HepG2 (cell line): Measurements from ENCODE around the gene ANKS4B. TPM values are rescaled to one million over a fixed set of nuclear protein-coding genes. Genes with fewer than 3 reads are reported as not detected.

Experiments
- ATM ChIP-seq: fragments of 450-650 bp; IDR thresholded peaks from 2 replicates; pipeline ENCODE4 v1.7.1; 2017; ENCODE audit warnings: mild to moderate bottlenecking, borderline replicate concordance
- DR1 ChIP-seq: sonication (generic); formaldehyde crosslinking; IDR thresholded peaks from 2 replicates; pipeline ENCODE4 v1.8.0; 2021; ENCODE audit warnings: mild to moderate bottlenecking, missing genetic modification reagents, inconsistent platforms
- RFX3 ChIP-seq: IDR thresholded peaks from 2 replicates; pipeline ENCODE4 v1.6.1; 2016; ENCODE audit warnings: missing biosample characterization, missing genetic modification reagents
- SIN3B ChIP-seq: fragments of 150-350 bp; IDR thresholded peaks from 2 replicates; pipeline ENCODE4 v1.6.1; 2014; ENCODE audit warnings: low read length
- SP1 ChIP-seq, 2 experiments: fragments of 450-650 bp in 1 of 2; sonication (generic) in 1 of 2; formaldehyde crosslinking in 1 of 2; IDR thresholded peaks; 2 replicates each; pipeline versions ENCODE4 v1.4.0 to v1.6.1; 2016 to 2020; ENCODE audit warnings: missing genetic modification reagents in 1 of 2
- TAF1 ChIP-seq: sonication (generic); formaldehyde crosslinking; IDR thresholded peaks from 2 replicates; pipeline ENCODE4 v1.4.0; 2020; ENCODE audit warnings: missing genetic modification reagents
- THAP11 ChIP-seq: IDR thresholded peaks from 2 replicates; pipeline ENCODE4 v1.6.1; 2016; ENCODE audit warnings: missing biosample characterization, missing genetic modification reagents
- ZBTB21 ChIP-seq: sonication (generic); formaldehyde crosslinking; IDR thresholded peaks from 2 replicates; pipeline ENCODE4 v1.4.0; 2020; ENCODE audit warnings: missing genetic modification reagents
- ZFP1 ChIP-seq: IDR thresholded peaks from 2 replicates; pipeline ENCODE4 v1.6.1; 2016
- ZNF230 ChIP-seq: sonication (generic); formaldehyde crosslinking; IDR thresholded peaks from 2 replicates; pipeline ENCODE4 v1.4.0; 2020; ENCODE audit warnings: mild to moderate bottlenecking, missing genetic modification reagents
- ZNF44 ChIP-seq: sonication (generic); formaldehyde crosslinking; IDR thresholded peaks from 2 replicates; pipeline ENCODE4 v1.5.1; 2020; ENCODE audit warnings: mild to moderate bottlenecking, missing genetic modification reagents
- ZNF556 ChIP-seq: sonication (generic); formaldehyde crosslinking; IDR thresholded peaks from 2 replicates; pipeline ENCODE4 v1.4.0; 2020; ENCODE audit warnings: mild to moderate bottlenecking, missing genetic modification reagents, borderline replicate concordance
- ZNF724P ChIP-seq: sonication (generic); formaldehyde crosslinking; IDR thresholded peaks from 2 replicates; pipeline ENCODE4 v1.8.0; 2022; ENCODE audit warnings: missing genetic modification reagents, borderline replicate concordance
- ZNF749 ChIP-seq: sonication (generic); formaldehyde crosslinking; IDR thresholded peaks from 2 replicates; pipeline ENCODE4 v1.8.0; 2022; ENCODE audit warnings: mild to moderate bottlenecking, missing genetic modification reagents, moderate library complexity, borderline replicate concordance
- ZNF768 ChIP-seq: sonication (generic); formaldehyde crosslinking; IDR thresholded peaks from 2 replicates; pipeline ENCODE4 v1.4.0; 2020; ENCODE audit warnings: missing genetic modification reagents
- polyA plus RNA-seq, 8 experiments: library from polyadenylated mRNA; depleted of rRNA in 3 of 8; stranded (reverse) in 7 of 8; unstranded in 1 of 8; fragments of >200 nt; fragmentation: Illumina TruSeq in 4 of 8; extraction: Trizol in 4 of 8; gene quantifications; 2 replicates each; pipeline versions ENCODE4 v1.2.1 to v1.2.3, GENCODE V29; 2011 to 2016; ENCODE audit warnings: low read depth in 4 of 8, missing spikeins in 1 of 8, mixed read lengths in 1 of 8; ENCODE audit not compliant: insufficient read depth in 1 of 8
- total RNA-seq, 5 experiments: library from RNA; depleted of rRNA; stranded (reverse); fragments of >200 nt; fragmentation: Illumina TruSeq; extraction: Trizol; gene quantifications; 2 replicates each; pipeline ENCODE4 v1.2.3, GENCODE V29; 2016; ENCODE audit warnings: low read depth in 1 of 5
- TF ChIP-seq, protein P1 (sequence below): sonication (generic); formaldehyde crosslinking; IDR thresholded peaks from 2 replicates; pipeline ENCODE4 v1.5.0; 2020; ENCODE audit warnings: missing genetic modification reagents
- TF ChIP-seq, protein P2 (sequence below): sonication (generic); formaldehyde crosslinking; IDR thresholded peaks from 2 replicates; pipeline ENCODE4 v1.5.0; 2020; ENCODE audit warnings: missing genetic modification reagents
- TF ChIP-seq, protein P3 (sequence below): sonication (generic); formaldehyde crosslinking; IDR thresholded peaks from 2 replicates; pipeline ENCODE4 v1.4.0; 2020; ENCODE audit warnings: missing genetic modification reagents
- TF ChIP-seq, protein P4 (sequence below): sonication (generic); formaldehyde crosslinking; IDR thresholded peaks from 2 replicates; pipeline ENCODE4 v1.9.0; 2021; ENCODE audit warnings: missing genetic modification reagents, mild to moderate bottlenecking, borderline replicate concordance

The ANKS4B gene
- total and polyA plus RNA-seq, 2 of the 13 experiments (the other 11 are each of a cell fraction or from before 2014, with no cell fraction given) = 6.5 to 30.0 TPM

DNA sequence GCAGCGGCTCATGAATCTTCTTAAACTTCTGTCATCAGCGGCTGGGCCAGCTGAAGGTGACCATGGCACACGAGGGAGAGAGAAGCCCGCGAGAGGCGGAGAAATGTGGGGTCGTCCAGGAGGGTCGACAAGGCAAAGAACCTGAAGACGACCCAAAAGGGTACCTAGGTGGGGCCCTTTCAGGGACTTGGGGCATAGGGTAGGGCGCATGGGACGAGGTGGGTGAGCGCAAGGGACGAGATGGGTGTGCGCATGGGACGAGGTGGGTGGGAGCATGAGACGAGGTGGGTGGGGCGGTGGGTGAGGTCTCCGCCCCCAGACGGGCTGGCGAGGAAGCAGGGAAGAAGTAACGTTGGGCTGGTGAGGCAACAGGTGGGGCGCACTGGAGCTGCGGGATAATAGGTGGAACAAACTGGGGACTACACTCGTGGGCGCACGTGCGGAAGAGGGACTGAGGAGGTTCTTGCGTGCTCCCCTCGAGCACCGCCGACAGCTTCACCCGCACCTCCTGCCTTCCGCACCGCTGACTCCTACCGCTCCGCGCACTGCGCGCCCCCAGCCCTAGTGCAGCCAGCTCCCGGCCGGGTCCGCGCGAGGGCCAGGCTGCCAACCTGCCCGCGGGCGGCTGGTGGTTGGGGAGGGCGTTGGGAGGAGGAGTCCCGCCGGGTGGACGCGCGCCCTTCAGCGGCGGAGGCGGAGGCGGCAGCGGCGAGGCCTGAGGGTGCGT lies 67.8 kb downstream of the ANKS4B start (continued):
- TF ChIP-seq, protein P1, sequence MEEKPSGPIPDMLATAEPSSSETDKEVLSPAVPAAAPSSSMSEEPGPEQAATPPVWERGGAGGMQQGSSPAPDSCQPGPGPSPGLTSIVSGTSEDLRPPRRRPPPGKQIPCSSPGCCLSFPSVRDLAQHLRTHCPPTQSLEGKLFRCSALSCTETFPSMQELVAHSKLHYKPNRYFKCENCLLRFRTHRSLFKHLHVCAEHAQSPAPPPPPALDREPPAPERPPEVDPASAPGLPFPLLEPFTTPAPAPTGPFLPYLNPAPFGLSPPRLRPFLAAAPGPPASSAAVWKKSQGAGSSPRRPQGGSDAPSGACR (CRISPR knock-in tag) = no peak
- peak; percentile 75; the same call in 1 of the 2 replicates for TF ChIP-seq ZNF724P (CRISPR knock-in tag)
- no peak for TF ChIP-seq ZBTB21 (CRISPR knock-in tag)
- peak; percentile 69 for TF ChIP-seq THAP11 (CRISPR knock-in tag)
- no peak for TF ChIP-seq SP1 (IDR thresholded peaks at IDR 0.05)
- peak; percentile 69; the same call in 1 of the 2 replicates for TF ChIP-seq SP1 (CRISPR knock-in tag; IDR thresholded peaks at IDR 0.05)
- no peak for TF ChIP-seq SIN3B
- TF ChIP-seq ZNF556 (CRISPR knock-in tag) = peak; percentile 91; the same call in 1 of the 2 replicates
- no peak for TF ChIP-seq RFX3 (CRISPR knock-in tag)
- no peak for TF ChIP-seq ZFP1 (CRISPR knock-in tag)
- TF ChIP-seq, protein P2, sequence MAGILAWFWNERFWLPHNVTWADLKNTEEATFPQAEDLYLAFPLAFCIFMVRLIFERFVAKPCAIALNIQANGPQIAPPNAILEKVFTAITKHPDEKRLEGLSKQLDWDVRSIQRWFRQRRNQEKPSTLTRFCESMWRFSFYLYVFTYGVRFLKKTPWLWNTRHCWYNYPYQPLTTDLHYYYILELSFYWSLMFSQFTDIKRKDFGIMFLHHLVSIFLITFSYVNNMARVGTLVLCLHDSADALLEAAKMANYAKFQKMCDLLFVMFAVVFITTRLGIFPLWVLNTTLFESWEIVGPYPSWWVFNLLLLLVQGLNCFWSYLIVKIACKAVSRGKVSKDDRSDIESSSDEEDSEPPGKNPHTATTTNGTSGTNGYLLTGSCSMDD (CRISPR knock-in tag) = no peak
- TF ChIP-seq ATM = no peak
- TF ChIP-seq, protein P3, sequence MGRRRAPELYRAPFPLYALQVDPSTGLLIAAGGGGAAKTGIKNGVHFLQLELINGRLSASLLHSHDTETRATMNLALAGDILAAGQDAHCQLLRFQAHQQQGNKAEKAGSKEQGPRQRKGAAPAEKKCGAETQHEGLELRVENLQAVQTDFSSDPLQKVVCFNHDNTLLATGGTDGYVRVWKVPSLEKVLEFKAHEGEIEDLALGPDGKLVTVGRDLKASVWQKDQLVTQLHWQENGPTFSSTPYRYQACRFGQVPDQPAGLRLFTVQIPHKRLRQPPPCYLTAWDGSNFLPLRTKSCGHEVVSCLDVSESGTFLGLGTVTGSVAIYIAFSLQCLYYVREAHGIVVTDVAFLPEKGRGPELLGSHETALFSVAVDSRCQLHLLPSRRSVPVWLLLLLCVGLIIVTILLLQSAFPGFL (CRISPR knock-in tag) = no peak; the same call in 1 of the 2 replicates
- 0 out of 2 replicates have a peak, but pooled peaks have one; percentile 6 for TF ChIP-seq ZNF44 (CRISPR knock-in tag)
- TF ChIP-seq ZNF230 (CRISPR knock-in tag) = peak; percentile 98
- peak; percentile 84 for TF ChIP-seq ZNF749
- peak; percentile 90 for TF ChIP-seq ZNF768 (CRISPR knock-in tag)
- TF ChIP-seq DR1 = peak; percentile 80
- TF ChIP-seq, protein P4, sequence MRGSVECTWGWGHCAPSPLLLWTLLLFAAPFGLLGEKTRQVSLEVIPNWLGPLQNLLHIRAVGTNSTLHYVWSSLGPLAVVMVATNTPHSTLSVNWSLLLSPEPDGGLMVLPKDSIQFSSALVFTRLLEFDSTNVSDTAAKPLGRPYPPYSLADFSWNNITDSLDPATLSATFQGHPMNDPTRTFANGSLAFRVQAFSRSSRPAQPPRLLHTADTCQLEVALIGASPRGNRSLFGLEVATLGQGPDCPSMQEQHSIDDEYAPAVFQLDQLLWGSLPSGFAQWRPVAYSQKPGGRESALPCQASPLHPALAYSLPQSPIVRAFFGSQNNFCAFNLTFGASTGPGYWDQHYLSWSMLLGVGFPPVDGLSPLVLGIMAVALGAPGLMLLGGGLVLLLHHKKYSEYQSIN (CRISPR knock-in tag) = no peak
- TF ChIP-seq TAF1 (CRISPR knock-in tag) = peak; percentile 70
